H1 (cell line): ENCODE results near the gene SH3PXD2B. TPM values are rescaled to one million over a fixed set of nuclear protein-coding genes. Genes with fewer than 3 reads are reported as not detected.
A peak's percentile ranks its signal among the peaks of the same experiment; 100 is the strongest.

ENCODE experiments used
- CTCF ChIA-PET: fragments of 300-600 bp; sonication (Branson Sonifier 250); formaldehyde crosslinking; loops from one replicate; lab custom pipeline; 2021; ENCODE audit not compliant: partially characterized antibody; lab: Charles Lee
- POLR2A ChIA-PET: fragments of 300-600 bp; sonication (Branson Sonifier 250); formaldehyde crosslinking; loops from one replicate; lab custom pipeline; 2021; ENCODE audit warnings: inconsistent platforms; ENCODE audit not compliant: partially characterized antibody; lab: Charles Lee
- DNase-seq, 2 experiments: peaks; one replicate each; pipeline versions ENCODE4 v3.0.0 to v3.0.0-alpha.2; 2010 to 2022; ENCODE audit warnings: low spot score in 2 of 2, low read depth in 1 of 2, mixed read lengths in 1 of 2
- FAIRE-seq: peaks from 2 replicates; lab custom pipeline; 2011; peaks lifted over from hg19 to GRCh38; lab: Jason Lieb, UNC
- H2AFZ ChIP-seq: 2 replicates; pipeline ENCODE4 v1.8.1; 2012; ENCODE audit warnings: low read length, inconsistent platforms
- H2AK5ac ChIP-seq: 2 replicates; pipeline ENCODE4 v1.6.1; 2013; ENCODE audit warnings: low read depth, low read length
- H2BK120ac ChIP-seq: replicated peaks from 2 replicates; pipeline ENCODE3; 2013; ENCODE audit warnings: low read depth, low read length, inconsistent platforms
- H2BK12ac ChIP-seq: 2 replicates; pipeline ENCODE4 v1.6.1; 2013; ENCODE audit warnings: low read depth, low read length
- H2BK15ac ChIP-seq: 2 replicates; pipeline ENCODE4 v1.6.1; 2013; ENCODE audit warnings: low read length
- H2BK20ac ChIP-seq: 2 replicates; pipeline ENCODE4 v1.6.1; 2013; ENCODE audit warnings: low read length
- H2BK5ac ChIP-seq: 2 replicates; pipeline ENCODE4 v1.6.1; 2013; ENCODE audit warnings: low read depth, low read length
- H3K14ac ChIP-seq: 2 replicates; pipeline ENCODE4 v1.6.1; 2013; ENCODE audit warnings: inconsistent platforms; ENCODE audit not compliant: insufficient read length
- H3K18ac ChIP-seq: 2 replicates; pipeline ENCODE4 v1.6.1; 2013; ENCODE audit warnings: low read length; ENCODE audit errors: extremely low read depth
- H3K23ac ChIP-seq: 2 replicates; pipeline ENCODE4 v1.6.1; 2013; ENCODE audit warnings: inconsistent platforms; ENCODE audit not compliant: insufficient read length
- H3K23me2 ChIP-seq: 2 replicates; pipeline ENCODE4 v1.6.1; 2013; ENCODE audit warnings: low read depth, low read length
- H3K27ac ChIP-seq: 2 replicates; pipeline ENCODE4 v1.6.1; 2011; ENCODE audit warnings: low read depth, low read length, inconsistent platforms
- H3K27me3 ChIP-seq, 4 experiments: replicated peaks in 1 of 4; 1 replicate in 1 of 4; 2 replicates in 3 of 4; pipeline versions ENCODE4 v1.6.1 to v1.8.1; 2011 to 2013; ENCODE audit warnings: low read length in 3 of 4, mild to moderate bottlenecking in 3 of 4, inconsistent platforms in 2 of 4, mixed read lengths in 2 of 4, moderate library complexity in 1 of 4; ENCODE audit not compliant: control insufficient read depth in 3 of 4, insufficient read depth in 3 of 4; ENCODE audit errors: extremely low read depth in 1 of 4
- H3K36me3 ChIP-seq, 4 experiments: 2 replicates each; pipeline versions ENCODE4 v1.6.1 to v1.8.1; 2011 to 2013; ENCODE audit warnings: mild to moderate bottlenecking in 4 of 4, low read length in 3 of 4, moderate library complexity in 2 of 4, control low read depth in 1 of 4, inconsistent platforms in 1 of 4; ENCODE audit not compliant: insufficient read depth in 4 of 4, control insufficient read depth in 2 of 4
- H3K4ac ChIP-seq: replicated peaks from 2 replicates; pipeline ENCODE3; 2013; ENCODE audit warnings: low read length, low read depth, mixed read lengths, inconsistent platforms; ENCODE audit not compliant: insufficient read length
- H3K4me1 ChIP-seq, 4 experiments: replicated peaks in 1 of 4; 1 replicate in 1 of 4; 2 replicates in 3 of 4; pipeline versions ENCODE4 v1.6.1 to v1.8.1; 2011 to 2013; ENCODE audit warnings: low read length in 3 of 4, inconsistent platforms in 2 of 4, mixed read lengths in 1 of 4; ENCODE audit not compliant: insufficient read depth in 4 of 4, control insufficient read depth in 3 of 4
- H3K4me2 ChIP-seq, 2 experiments: 2 replicates each; pipeline versions ENCODE4 v1.6.1 to v1.8.1; 2011 to 2013; ENCODE audit warnings: low read depth in 2 of 2, low read length in 2 of 2, control low read depth in 1 of 2, inconsistent platforms in 1 of 2, mild to moderate bottlenecking in 1 of 2; ENCODE audit not compliant: insufficient read depth in 1 of 2
- H3K4me3 ChIP-seq, 4 experiments: fragments of 200-600, 300-600 bp in 1 of 4; sonication (generic), shearing (Covaris generic), sonication (Bioruptor Twin) in 1 of 4; 2 replicates each; pipeline versions ENCODE4 v1.5.1 to v1.8.1; 2011 to 2016; ENCODE audit warnings: low read length in 4 of 4, low read depth in 3 of 4, control low read depth in 2 of 4, inconsistent platforms in 2 of 4, mild to moderate bottlenecking in 2 of 4, mixed read lengths in 1 of 4, moderate library complexity in 1 of 4; ENCODE audit not compliant: insufficient read depth in 2 of 4; ENCODE audit errors: extremely low read depth in 1 of 4
- H3K56ac ChIP-seq: replicated peaks from 2 replicates; pipeline ENCODE3; 2013; ENCODE audit warnings: low read depth, mild to moderate bottlenecking, mixed read lengths, low read length, inconsistent platforms; ENCODE audit not compliant: insufficient read length
- H3K79me1 ChIP-seq: 2 replicates; pipeline ENCODE4 v1.6.1; 2013; ENCODE audit warnings: low read depth, low read length, control low read depth
- H3K79me2 ChIP-seq, 2 experiments: 2 replicates each; pipeline versions ENCODE4 v1.6.1 to v1.8.1; 2012 to 2013; ENCODE audit warnings: low read length in 2 of 2, mild to moderate bottlenecking in 2 of 2, inconsistent platforms in 1 of 2; ENCODE audit not compliant: insufficient read depth in 2 of 2, control insufficient read depth in 1 of 2
- H3K9ac ChIP-seq, 4 experiments: replicated peaks in 1 of 4; 1 replicate in 1 of 4; 2 replicates in 3 of 4; pipeline versions ENCODE4 v1.6.1 to v1.8.1; 2011 to 2013; ENCODE audit warnings: low read depth in 3 of 4, low read length in 3 of 4, control low read depth in 2 of 4, mild to moderate bottlenecking in 2 of 4, moderate library complexity in 2 of 4, inconsistent platforms in 1 of 4; ENCODE audit errors: extremely low read depth in 1 of 4
- H3K9me3 ChIP-seq, 2 experiments: 2 replicates each; pipeline versions ENCODE4 v1.6.1 to v1.8.1; 2012 to 2013; ENCODE audit warnings: mild to moderate bottlenecking in 2 of 2, moderate library complexity in 2 of 2, control low read depth in 1 of 2, inconsistent platforms in 1 of 2, low read depth in 1 of 2, low read length in 1 of 2, mixed read lengths in 1 of 2; ENCODE audit not compliant: insufficient read depth in 2 of 2
- H4K20me1 ChIP-seq, 2 experiments: replicated peaks in 1 of 2; 2 replicates each; pipeline versions ENCODE3 to v1.8.1; 2011 to 2013; ENCODE audit warnings: inconsistent platforms in 2 of 2, low read length in 2 of 2, mild to moderate bottlenecking in 1 of 2; ENCODE audit not compliant: insufficient read depth in 2 of 2, control insufficient read depth in 1 of 2
- H4K5ac ChIP-seq: 2 replicates; pipeline ENCODE4 v1.6.1; 2013; ENCODE audit warnings: low read length, low read depth, mixed read lengths, inconsistent platforms; ENCODE audit not compliant: insufficient read length
- H4K8ac ChIP-seq: 2 replicates; pipeline ENCODE4 v1.8.0; 2013; ENCODE audit warnings: mild to moderate bottlenecking, moderate library complexity, low read length, inconsistent platforms; ENCODE audit not compliant: insufficient read depth; ENCODE audit errors: extremely low read depth
- H4K91ac ChIP-seq: replicated peaks from 2 replicates; pipeline ENCODE3; 2013; ENCODE audit warnings: low read length, mixed read lengths, inconsistent platforms; ENCODE audit not compliant: insufficient read length
- RXRA ChIP-seq: IDR thresholded peaks from 2 replicates; pipeline ENCODE4 v1.6.1; 2011; ENCODE audit warnings: low read depth, mild to moderate bottlenecking, low read length, moderate library complexity; ENCODE audit not compliant: insufficient read depth
- WGBS, 2 experiments: shearing (Covaris generic) in 1 of 2; methylation state at CpG; one replicate each; pipeline versions ENCODE4 v1.1.6 to v1.1.7; 2013 to 2015; ENCODE audit warnings: low lambda C conversion rate in 2 of 2, mixed read lengths in 2 of 2, inconsistent platforms in 1 of 2, low coverage in 1 of 2, missing lambda C conversion rate in 1 of 2; ENCODE audit not compliant: insufficient replicate concordance in 2 of 2, insufficient coverage in 1 of 2, insufficient read length in 1 of 2; ENCODE audit errors: extremely low coverage in 1 of 2, missing lambda C conversion rate in 1 of 2; 5-methylcytosine and 5-hydroxymethylcytosine counted together
- polyA plus RNA-seq, 7 experiments: library from polyadenylated mRNA; depleted of rRNA in 3 of 7; stranded (reverse) in 5 of 7; unstranded in 2 of 7; fragments of >200 nt in 5 of 7; fragments of 200-250 nt in 2 of 7; gene quantifications; 1 replicate in 5 of 7; 2 replicates in 1 of 7; 4 replicates in 1 of 7; pipeline versions ENCODE4 v1.2.1 to v1.2.3, GENCODE V29; 2011 to 2013; ENCODE audit warnings: missing spikeins in 2 of 7, mixed read lengths in 2 of 7
- total RNA-seq: library from RNA; stranded (reverse); fragmentation: NEBNext Ultra II Directional; extraction: Animal tissue kit (Norgen Biotek cat#: 25700); gene quantifications from 2 replicates; pipeline ENCODE4 v1.2.1, GENCODE V29; 2021
- TF ChIP-seq, protein P1 (sequence below): IDR thresholded peaks from 2 replicates; pipeline ENCODE4 v1.6.1; 2011; ENCODE audit warnings: low read length, improper control_type of control experiment
- TF ChIP-seq, protein P2 (sequence below): IDR thresholded peaks from 2 replicates; pipeline ENCODE4 v1.6.1; 2012; ENCODE audit warnings: low read length, inconsistent platforms

SH3PXD2B gene
- total and polyA plus RNA-seq, 2 of the 8 experiments (the other 6 are each of a cell fraction or from before 2014, with no cell fraction given): 32.9 to 72.9 TPM

DNA sequence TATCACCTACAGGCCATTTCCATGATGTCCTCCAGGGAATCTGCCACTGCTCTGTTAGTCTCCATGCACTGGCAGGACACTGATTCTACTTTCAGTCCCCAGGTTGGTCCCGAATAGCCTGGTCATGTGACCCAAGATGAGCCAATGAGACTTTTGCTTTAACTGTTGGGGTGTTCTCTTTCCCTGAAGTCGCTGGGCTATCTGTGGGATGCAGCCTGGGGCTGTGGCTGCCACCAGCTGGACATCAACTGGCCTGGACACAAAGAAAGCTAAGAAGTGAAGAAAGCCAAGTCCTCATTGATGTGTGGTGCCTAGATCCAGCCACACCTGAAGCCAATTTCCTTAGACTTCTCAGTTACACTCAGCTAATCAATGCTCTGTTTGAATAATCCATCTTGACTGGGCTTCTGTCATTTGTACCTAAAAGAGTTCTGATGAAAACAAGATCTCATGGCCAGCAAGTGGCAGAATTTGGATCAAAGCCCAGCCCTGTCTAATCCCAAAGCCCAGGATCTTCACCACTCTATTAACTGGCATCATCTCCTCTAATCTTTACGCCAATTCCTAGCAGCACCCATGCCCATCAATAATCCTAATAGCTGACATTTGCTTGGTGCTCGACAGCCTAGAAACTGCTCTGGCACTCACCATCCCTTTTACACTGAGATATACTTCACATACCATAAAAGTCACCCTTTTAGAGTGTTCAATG, 37.0 kb downstream of the SH3PXD2B start:
- no peak overlapping the region for H3K9ac ChIP-seq
- no peak overlapping the region for H4K8ac ChIP-seq
- H3K27me3 ChIP-seq: no peaks in the 10 kb centered on the region
- TF ChIP-seq, protein P1, sequence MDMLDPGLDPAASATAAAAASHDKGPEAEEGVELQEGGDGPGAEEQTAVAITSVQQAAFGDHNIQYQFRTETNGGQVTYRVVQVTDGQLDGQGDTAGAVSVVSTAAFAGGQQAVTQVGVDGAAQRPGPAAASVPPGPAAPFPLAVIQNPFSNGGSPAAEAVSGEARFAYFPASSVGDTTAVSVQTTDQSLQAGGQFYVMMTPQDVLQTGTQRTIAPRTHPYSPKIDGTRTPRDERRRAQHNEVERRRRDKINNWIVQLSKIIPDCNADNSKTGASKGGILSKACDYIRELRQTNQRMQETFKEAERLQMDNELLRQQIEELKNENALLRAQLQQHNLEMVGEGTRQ: peak; percentile 31; the same call in 1 of the 2 replicates
- TF ChIP-seq, protein P2, sequence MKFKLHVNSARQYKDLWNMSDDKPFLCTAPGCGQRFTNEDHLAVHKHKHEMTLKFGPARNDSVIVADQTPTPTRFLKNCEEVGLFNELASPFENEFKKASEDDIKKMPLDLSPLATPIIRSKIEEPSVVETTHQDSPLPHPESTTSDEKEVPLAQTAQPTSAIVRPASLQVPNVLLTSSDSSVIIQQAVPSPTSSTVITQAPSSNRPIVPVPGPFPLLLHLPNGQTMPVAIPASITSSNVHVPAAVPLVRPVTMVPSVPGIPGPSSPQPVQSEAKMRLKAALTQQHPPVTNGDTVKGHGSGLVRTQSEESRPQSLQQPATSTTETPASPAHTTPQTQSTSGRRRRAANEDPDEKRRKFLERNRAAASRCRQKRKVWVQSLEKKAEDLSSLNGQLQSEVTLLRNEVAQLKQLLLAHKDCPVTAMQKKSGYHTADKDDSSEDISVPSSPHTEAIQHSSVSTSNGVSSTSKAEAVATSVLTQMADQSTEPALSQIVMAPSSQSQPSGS: no peak
- no peak for TF ChIP-seq RXRA
- TF ChIP-seq, all 59 proteins: peak for 1
- H3K79me1 ChIP-seq: peaks cover 5% of the 10 kb centered on the region
- WGBS, 2 experiments: 90% methylated on average over 4 of the region's 4 CpGs; no CpG with 5 or more reads in 1 of the 2 experiments
- H3K23ac ChIP-seq: no peak overlapping the region
- no peak overlapping the region for H2BK12ac ChIP-seq
- H3K4me2 ChIP-seq: no peak overlapping the region
- no peak overlapping the region for H3K4me3 ChIP-seq
- no peak overlapping the region for H3K27ac ChIP-seq
- DNase-seq (no peak), FAIRE-seq (no peak)
- H2AFZ ChIP-seq: no peak overlapping the region
- no peaks in the 10 kb centered on the region for H3K9me3 ChIP-seq
- no peak overlapping the region for H4K5ac ChIP-seq
- H4K20me1 ChIP-seq: peaks cover 3 to 17% of the 10 kb centered on the region in 2 experiments
- no peak overlapping the region for H2BK20ac ChIP-seq
- peaks cover 3 to 34% (median 19%) of the 10 kb centered on the region in 4 experiments for H3K36me3 ChIP-seq
- ChIA-PET POLR2A (interaction anchor here (1.0 to 1.4 kb wide), 4 partner anchors 9 to 36 kb away, joined by 3 to 5 read pairs (median 3); no protein-coding TSS in a partner anchor), CTCF (interaction anchor here (0.5 kb wide), 1 partner anchor 45 kb away, joined by 3 read pairs; no protein-coding TSS in a partner anchor)
- H2BK120ac ChIP-seq: no peak overlapping the region
- H3K56ac ChIP-seq: no peak overlapping the region
- H2AK5ac ChIP-seq: no peak overlapping the region
- H3K79me2 ChIP-seq: no peaks in the 10 kb centered on the region
- no peak overlapping the region for H3K18ac ChIP-seq
- H2BK15ac ChIP-seq: no peak overlapping the region
- no peak overlapping the region for H3K14ac ChIP-seq
- H4K91ac ChIP-seq: no peak overlapping the region
- no peak overlapping the region for H3K4ac ChIP-seq
- H3K23me2 ChIP-seq: no peaks in the 10 kb centered on the region
- no peaks in the 10 kb centered on the region; a peak in 1 of 7 replicates for H3K4me1 ChIP-seq
- H2BK5ac ChIP-seq: no peak overlapping the region
